Kasumi-1 (cell line): ENCODE measurements around the gene LRMDA.
"Not testable (repeated sequence)": the region's sequence is repeated elsewhere in the genome, so short reads cannot be mapped to it uniquely, and the experiment has no call there.

Source experiments
- DNase-seq, 2 experiments: peaks; one replicate each; lab custom pipeline; 2025; lab: John Stamatoyannopoulos, UW

LRMDA gene

DNA sequence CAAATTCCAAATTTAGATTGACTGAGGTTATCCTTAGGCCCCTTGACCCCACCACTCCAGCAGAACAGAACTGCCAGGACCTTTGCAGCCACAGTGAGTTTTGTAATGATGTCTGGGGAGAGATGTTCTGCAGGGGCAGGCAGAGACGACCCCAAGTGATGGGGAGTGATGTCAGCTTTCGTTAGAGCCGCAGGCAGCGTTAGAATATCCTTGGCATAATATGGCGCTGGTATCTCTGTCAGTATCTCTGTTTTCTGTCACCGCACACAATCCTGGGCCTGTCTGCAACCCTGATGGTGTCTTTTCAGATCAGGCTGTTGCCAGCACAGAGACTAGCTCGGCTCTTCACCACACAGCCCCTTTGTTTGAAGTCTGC, 1122.6 kb downstream of the LRMDA start:
- no peak for DNase-seq

GRCh38 chr10:76554478-76554877, 1123.1 kb downstream of the LRMDA start:
- DNase-seq = no peak

GRCh38 chr10:76555067-76555670, 1123.7 kb downstream of the LRMDA start:
- no peak for DNase-seq

- DNase-seq = no peak
Measured at GRCh38 chr10:76557366-76557765, 1125.9 kb downstream of the LRMDA start.

- DNase-seq = no peak
Measured at GRCh38 chr10:76558586-76558985, 1127.2 kb downstream of the LRMDA start.

DNA sequence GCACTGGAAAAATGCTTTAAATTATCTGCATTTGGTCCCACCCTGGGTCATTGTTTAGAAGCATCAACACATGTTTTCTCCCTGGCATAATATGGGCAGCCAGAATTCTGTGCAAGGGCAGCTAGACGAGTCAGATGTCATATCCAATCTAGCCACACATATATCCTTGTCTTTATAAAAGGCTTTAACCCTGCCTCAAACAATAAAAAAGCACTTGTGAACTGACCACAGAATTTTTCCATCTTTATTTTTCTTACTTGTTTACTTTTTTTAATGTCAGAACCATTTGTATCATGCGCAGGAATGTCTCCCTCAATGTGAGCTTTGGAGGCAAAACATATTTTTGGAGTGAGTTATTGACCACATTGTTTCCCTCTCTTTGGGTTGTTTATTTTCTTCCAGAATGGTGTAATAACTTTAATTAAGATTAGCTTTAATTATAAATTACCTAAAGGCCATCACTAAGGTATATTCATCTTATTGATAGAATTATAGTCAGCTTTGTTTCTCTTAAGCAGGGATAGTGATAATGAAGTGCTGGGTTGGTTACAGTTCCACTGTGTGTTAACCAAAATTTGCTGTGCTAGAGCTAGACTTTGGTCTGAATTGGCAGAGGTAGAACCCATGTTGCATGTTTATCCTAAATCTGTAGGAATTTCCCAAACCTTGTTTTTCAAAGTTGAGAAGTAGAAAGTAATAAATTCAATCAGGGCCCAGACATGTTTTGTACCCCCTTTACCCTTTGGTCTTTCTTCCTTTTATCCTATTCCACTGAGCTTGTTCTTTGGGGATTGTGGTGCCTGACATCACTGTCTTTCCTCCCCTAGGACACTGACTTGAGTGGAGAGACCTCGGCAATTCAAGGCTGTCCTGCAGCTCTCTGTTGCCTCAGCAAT, 1127.8 kb downstream of the LRMDA start:
- no peak for DNase-seq

GRCh38 chr10:76559892-76560220, 1128.4 kb downstream of the LRMDA start:
- no peak for DNase-seq

DNA sequence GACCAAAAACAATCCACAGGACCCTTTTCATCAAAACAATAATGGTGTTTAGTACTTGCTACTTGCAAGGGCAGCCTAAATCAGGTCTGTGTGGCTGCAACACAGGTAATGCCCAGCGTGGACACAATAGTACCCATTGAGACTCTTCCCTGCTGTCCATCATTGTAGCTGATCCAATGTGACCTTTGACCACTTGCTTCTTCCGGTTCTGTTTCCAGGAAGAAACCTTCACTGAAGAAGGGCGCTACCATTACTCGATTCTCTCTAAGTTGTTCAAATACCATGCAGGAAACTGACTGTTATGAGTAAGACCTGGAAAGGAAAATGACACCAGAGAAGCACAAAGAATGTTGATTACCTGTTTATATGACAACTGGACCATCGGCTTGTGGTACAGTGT, 1128.9 kb downstream of the LRMDA start:
- DNase-seq = no peak

GRCh38 chr10:76563286-76563685, 1131.9 kb downstream of the LRMDA start:
- no peak for DNase-seq

DNA sequence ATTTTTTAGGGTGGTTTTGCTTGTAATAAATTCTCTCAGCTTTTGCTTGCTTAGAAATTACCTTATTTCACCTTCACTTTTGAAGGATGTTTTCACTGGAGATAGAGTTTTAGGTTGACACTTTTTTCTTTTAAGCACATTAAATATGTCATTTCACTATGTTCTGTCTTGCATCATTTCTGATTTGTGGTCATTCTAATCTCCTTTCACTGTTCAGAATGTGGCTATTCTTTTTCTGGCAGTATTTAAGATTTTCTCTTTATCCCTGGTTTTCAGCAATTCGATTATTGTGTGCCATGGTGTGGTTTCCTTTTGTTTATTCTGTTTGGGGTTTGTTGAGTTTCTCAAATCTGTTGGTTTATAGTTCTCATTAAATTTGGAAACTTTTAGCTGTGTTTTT, 1140.6 kb downstream of the LRMDA start:
- no peak for DNase-seq

DNA sequence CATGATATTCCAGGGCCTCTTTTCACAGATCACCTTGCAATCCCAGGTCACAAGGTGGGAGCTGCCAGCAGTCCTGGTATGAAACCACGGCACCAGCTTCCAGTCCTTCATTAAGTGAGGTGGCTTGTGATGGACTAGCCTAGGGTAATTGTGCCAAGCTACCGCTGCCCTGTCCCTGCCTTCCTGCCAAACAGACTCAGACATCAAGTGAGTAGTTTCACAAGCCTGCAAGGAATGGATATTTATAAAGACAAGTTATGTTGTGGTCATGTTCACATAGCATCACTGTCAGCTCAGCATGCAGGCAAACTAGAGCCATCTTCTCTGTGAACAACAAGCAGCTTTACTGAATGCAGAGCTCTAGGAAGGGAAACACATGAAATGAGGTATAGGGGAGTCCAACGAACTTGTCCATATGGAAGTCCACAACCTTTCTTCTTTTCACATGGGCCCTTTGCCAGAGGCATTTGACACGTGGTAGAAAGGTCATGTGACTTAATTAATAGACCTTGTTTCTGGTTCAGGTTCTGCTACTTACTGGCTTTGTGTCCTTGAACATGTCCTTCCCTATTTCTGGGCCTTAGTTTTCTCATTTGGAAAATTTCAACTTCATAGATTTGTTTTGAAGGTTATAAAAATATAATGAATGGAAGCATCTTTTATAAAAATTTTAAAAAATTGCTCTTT, 1145.0 kb downstream of the LRMDA start:
- no peak for DNase-seq

- no peak for DNase-seq
Measured at GRCh38 chr10:76577455-76577854, 1146.0 kb downstream of the LRMDA start.

DNA sequence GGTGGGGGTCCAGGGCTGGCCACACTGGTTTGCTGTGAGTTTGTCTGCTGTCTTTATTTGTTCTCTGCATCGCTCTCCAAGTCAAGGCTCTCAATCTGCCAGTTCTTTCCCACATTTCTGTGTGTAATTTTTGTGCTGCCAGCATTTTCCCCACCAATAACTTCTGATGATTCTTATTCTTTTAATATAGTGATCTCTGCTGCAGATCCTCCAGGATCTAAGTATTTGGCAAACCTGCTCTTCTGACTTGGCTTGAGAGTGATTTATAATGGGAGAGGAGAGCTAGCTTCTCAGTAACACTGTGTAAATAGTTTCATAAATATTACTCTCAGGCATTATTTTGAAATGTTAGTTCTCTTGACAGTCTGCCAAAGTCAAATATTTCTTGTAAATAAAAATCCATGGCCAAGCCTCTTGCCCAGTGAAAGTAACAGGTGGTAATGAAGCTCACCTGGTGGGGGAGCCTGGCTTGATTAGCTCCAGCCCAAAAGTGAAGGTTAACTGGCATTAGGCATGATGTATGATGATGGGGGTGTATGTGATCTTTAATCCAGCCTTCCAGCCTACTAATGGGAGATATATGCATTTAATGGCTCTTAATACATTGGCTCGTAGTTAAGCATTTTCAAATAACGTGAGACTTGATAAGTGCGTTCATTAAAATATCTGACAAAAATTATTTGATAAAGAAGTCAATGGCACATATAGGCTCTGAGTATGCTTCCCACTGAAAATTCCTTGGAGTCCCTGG, 1150.3 kb downstream of the LRMDA start:
- DNase-seq = no peak

DNA sequence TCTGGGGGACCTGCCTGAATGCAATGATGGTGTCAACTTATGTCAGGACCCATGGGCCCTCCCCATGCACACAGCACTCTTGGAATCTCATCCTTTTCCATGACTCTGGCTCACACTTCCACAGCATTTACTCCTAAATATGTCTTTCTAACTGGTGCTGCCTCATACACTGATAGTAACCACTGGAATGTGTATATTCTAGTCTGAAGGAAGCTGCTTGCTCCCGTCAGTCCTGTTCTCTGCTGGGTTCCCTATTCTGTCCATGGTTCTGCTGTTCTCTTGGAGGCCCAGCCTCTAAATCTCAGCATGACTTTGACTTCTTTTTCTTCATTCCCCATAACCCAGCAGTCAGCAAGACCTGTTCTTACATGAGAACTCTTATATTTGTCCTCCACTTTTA, 1151.1 kb downstream of the LRMDA start:
- DNase-seq = no peak

- DNase-seq = no peak
Measured at GRCh38 chr10:76583711-76584161, 1152.3 kb downstream of the LRMDA start.

GRCh38 chr10:76584466-76584865, 1153.0 kb downstream of the LRMDA start:
- not testable (repeated sequence) for DNase-seq
